Neural progenitor cell (in vitro differentiated cells): ENCODE data around the gene TRPC6.

ENCODE experiments used
- EZH2 ChIP-seq: fragments of 200-600 bp; sonication (generic); IDR thresholded peaks from 2 replicates; pipeline ENCODE4 v1.6.1; 2017; ENCODE audit warnings: antibody characterized with exemption, mild to moderate bottlenecking, moderate library complexity
- EZH2phosphoT487 ChIP-seq: fragments of 200-600 bp; sonication (generic); IDR thresholded peaks from 2 replicates; pipeline ENCODE4 v1.6.1; 2017; ENCODE audit warnings: antibody characterized with exemption
- TF ChIP-seq, protein P1 (sequence below): fragments of 200-600 bp; sonication (generic); IDR thresholded peaks from 2 replicates; pipeline ENCODE4 v1.5.1; 2017; ENCODE audit warnings: antibody characterized with exemption, mild to moderate bottlenecking

- TF ChIP-seq, protein P1, sequence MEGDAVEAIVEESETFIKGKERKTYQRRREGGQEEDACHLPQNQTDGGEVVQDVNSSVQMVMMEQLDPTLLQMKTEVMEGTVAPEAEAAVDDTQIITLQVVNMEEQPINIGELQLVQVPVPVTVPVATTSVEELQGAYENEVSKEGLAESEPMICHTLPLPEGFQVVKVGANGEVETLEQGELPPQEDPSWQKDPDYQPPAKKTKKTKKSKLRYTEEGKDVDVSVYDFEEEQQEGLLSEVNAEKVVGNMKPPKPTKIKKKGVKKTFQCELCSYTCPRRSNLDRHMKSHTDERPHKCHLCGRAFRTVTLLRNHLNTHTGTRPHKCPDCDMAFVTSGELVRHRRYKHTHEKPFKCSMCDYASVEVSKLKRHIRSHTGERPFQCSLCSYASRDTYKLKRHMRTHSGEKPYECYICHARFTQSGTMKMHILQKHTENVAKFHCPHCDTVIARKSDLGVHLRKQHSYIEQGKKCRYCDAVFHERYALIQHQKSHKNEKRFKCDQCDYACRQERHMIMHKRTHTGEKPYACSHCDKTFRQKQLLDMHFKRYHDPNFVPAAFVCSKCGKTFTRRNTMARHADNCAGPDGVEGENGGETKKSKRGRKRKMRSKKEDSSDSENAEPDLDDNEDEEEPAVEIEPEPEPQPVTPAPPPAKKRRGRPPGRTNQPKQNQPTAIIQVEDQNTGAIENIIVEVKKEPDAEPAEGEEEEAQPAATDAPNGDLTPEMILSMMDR = no peak
- TF ChIP-seq EZH2phosphoT487 (no peak), EZH2 (no peak)
Measured at GRCh38 chr11:101441747-101442146, 142.1 kb downstream of the TRPC6 start.
